Measurements from ENCODE around the gene MYL9. TPM values are rescaled to one million over a fixed set of nuclear protein-coding genes. Genes with fewer than 3 reads are reported as not detected.

The MYL9 gene
- total and polyA plus RNA-seq, 9 donors, result 69.5 to 1,408 (median 681) TPM

DNA sequence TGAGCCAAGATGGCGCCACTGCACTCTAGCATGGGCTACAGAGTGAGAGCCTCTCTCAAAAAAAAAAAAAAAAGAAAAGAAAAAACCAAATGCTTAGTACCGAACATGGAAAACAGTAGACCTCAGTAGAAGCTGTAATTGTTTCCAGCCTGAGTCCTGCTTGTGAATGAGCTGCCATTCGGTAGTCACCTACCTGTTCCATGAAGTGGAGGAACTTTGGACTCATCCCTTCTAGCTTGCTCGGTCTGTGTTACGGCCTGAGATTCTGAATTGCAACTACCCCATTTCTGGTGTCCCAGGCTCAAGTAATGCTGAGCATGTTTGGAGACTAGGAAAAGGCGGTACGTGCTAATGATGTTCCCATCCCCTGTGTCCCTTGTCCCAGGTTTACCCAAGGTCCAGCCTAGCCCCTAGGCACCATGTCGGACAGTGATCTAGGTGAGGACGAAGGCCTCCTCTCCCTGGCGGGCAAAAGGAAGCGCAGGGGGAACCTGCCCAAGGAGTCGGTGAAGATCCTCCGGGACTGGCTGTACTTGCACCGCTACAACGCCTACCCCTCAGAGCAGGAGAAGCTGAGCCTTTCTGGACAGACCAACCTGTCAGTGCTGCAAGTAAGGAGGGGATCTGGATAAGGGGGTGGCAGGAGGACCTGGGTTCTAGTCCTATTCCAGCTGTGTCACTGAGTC lies 37.2 kb downstream of the MYL9 start:
- peaks cover 3% of the 10 kb centered on the region for H3K4me1 ChIP-seq (ENCODE audit: insufficient read depth)
- no peaks in the 10 kb centered on the region for H3K27me3 ChIP-seq
- no peak overlapping the region for H3K27ac ChIP-seq
- TF ChIP-seq, protein P1, sequence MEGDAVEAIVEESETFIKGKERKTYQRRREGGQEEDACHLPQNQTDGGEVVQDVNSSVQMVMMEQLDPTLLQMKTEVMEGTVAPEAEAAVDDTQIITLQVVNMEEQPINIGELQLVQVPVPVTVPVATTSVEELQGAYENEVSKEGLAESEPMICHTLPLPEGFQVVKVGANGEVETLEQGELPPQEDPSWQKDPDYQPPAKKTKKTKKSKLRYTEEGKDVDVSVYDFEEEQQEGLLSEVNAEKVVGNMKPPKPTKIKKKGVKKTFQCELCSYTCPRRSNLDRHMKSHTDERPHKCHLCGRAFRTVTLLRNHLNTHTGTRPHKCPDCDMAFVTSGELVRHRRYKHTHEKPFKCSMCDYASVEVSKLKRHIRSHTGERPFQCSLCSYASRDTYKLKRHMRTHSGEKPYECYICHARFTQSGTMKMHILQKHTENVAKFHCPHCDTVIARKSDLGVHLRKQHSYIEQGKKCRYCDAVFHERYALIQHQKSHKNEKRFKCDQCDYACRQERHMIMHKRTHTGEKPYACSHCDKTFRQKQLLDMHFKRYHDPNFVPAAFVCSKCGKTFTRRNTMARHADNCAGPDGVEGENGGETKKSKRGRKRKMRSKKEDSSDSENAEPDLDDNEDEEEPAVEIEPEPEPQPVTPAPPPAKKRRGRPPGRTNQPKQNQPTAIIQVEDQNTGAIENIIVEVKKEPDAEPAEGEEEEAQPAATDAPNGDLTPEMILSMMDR (IDR thresholded peaks at IDR 0.05), result no peak
- TF ChIP-seq EP300 (IDR thresholded peaks at IDR 0.05), result no peak
- no peak for TF ChIP-seq POLR2A (IDR thresholded peaks at IDR 0.05)
- no peaks in the 10 kb centered on the region for H3K36me3 ChIP-seq
- WGBS, 3 donors, result 93 to 97% (median 95%) methylated on average over 15 of the region's 15 CpGs
- no peak overlapping the region for H3K4me3 ChIP-seq
- DNase-seq, result no peak
- intact Hi-C loops (cut with DNase I), result no loop called here
- H3K9me3 ChIP-seq, result no peaks in the 10 kb centered on the region

DNA sequence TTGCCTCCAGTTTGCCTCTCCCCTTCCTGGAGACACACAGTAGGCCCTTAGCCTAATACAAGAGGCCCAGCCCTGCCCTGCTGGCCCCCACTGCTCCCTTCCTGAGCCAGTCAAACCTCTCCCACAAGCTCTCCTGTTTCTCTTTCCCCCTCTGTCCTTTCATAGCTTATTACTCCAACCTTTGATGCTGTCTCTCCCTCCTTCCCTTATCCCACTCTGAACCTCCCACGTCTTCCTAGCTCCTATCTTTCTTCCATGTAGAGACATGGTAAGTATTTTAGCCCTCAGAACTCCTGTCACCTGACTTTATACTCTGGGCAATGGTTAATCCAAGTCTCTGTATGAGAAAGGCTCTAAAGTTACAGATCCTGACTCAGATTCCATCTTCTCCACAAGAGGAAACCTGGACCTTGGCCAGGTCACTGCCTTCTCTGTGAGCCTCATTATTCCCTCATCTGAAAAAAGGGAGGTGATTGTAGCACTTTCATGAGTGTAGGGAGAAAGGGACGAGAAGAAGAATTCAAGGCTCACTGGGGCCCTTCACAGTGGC lies 38.8 kb downstream of the MYL9 start:
- no peak for TF ChIP-seq EP300 (IDR thresholded peaks at IDR 0.05)
- no peak for TF ChIP-seq POLR2A (IDR thresholded peaks at IDR 0.05)
- TF ChIP-seq, protein P1 (IDR thresholded peaks at IDR 0.05), result no peak
- H3K9me3 ChIP-seq, result no peaks in the 10 kb centered on the region
- DNase-seq, result no peak
- H3K27me3 ChIP-seq, result no peaks in the 10 kb centered on the region
- no peaks in the 10 kb centered on the region for H3K36me3 ChIP-seq
- H3K4me1 ChIP-seq (ENCODE audit: insufficient read depth), result peaks cover 3% of the 10 kb centered on the region
- WGBS, 3 donors, result 56 to 72% (median 62%) methylated on average over 2 of the region's 2 CpGs
- no peak overlapping the region for H3K4me3 ChIP-seq
- H3K27ac ChIP-seq, result no peak overlapping the region
- intact Hi-C loops (cut with DNase I), result no loop called here

DNA sequence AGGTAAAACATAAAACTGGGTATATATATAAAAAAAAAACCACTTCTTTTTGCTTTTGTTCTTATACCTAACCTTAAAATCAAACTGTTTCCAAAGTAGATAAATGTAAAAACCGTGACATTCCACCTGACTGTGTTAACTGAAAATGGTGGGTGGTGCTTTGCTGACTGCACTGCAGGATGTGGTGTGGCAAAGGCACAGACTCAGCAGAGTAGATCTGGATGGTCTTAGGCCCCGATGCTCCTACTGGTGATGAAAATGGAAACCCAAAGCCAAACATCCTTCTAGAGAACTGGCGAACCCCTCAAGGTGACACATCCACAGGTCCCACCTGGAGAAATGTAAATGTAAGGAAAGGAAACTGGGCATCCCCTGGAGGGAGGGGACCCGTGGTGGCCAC lies 41.0 kb downstream of the MYL9 start:
- WGBS, 3 donors, result 86 to 89% (median 88%) methylated on average over 4 of the region's 4 CpGs
- no peak for DNase-seq
- TF ChIP-seq POLR2A (IDR thresholded peaks at IDR 0.05) (no peak), EP300 (IDR thresholded peaks at IDR 0.05) (no peak)
- TF ChIP-seq, protein P1 (IDR thresholded peaks at IDR 0.05), result no peak
- Histone ChIP-seq H3K9me3 (no peaks in the 10 kb centered on the region), H3K27me3 (no peaks in the 10 kb centered on the region), H3K4me1 (ENCODE audit: insufficient read depth) (peaks cover 6% of the 10 kb centered on the region), H3K27ac (no peak overlapping the region), H3K36me3 (no peaks in the 10 kb centered on the region), H3K4me3 (no peak overlapping the region)
- intact Hi-C loops (cut with DNase I), result no loop called here

DNA sequence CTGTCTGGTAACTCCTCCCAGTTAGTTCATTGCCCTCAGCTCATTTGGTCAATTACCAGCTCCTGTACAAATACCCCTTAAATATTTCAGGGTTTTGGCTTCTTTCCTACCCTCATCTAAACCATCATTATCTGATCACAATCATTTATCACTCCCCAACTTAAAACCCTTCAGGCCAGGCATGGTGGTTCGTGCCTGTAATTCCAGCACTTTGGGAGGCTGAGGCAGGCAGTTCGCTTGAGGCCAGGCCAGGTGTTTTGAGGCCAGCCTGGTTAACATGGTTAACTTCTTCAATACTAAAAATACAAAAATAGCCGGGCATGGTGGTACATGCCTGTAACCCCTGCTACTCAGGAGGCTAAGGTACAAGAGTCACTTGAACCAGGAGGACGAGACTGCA lies 41.5 kb downstream of the MYL9 start:
- WGBS, 3 donors, result 92 to 96% (median 92%) methylated on average over 4 of the region's 4 CpGs
- TF ChIP-seq POLR2A (IDR thresholded peaks at IDR 0.05) (no peak), EP300 (IDR thresholded peaks at IDR 0.05) (no peak)
- TF ChIP-seq, protein P1 (IDR thresholded peaks at IDR 0.05), result no peak
- Histone ChIP-seq H3K4me3 (no peak overlapping the region), H3K27me3 (no peaks in the 10 kb centered on the region), H3K27ac (no peak overlapping the region), H3K4me1 (ENCODE audit: insufficient read depth) (peaks cover 8% of the 10 kb centered on the region), H3K36me3 (no peaks in the 10 kb centered on the region), H3K9me3 (no peaks in the 10 kb centered on the region)
- intact Hi-C loops (cut with DNase I), result no loop called here
- DNase-seq, result no peak

Measured in ovary (tissue), 9 donors.